ENCODE measurements around the gene PALD1. TPM values are rescaled to one million over a fixed set of nuclear protein-coding genes. Genes with fewer than 3 reads are reported as not detected.

Gene PALD1
- total and polyA plus RNA-seq, 2 of the 4 experiments (the other 2 are of a cell fraction): 0.12 to 0.18 TPM

GRCh38 chr10:70477661-70478162 is 855 bp upstream of the PALD1 start:
- intact Hi-C loops (cut with micrococcal nuclease) (no loop called here), in situ Hi-C loops (cut with MboI; ENCODE audit: low sequenced_read_pairs) (no loop called here), dilution Hi-C loops (cut with HindIII; ENCODE audit: low sequenced_read_pairs, unreplicated experiment) (no loop called here)
- Histone ChIP-seq H3K4me3 (ENCODE audit: insufficient read depth, low read depth, low read length) (no peak overlapping the region), H4K20me1 (ENCODE audit: insufficient read depth, low read length) (no peaks in the 10 kb centered on the region), H4K91ac (ENCODE audit: insufficient read depth, low read depth, low read length) (no peak overlapping the region), H3K79me1 (ENCODE audit: low read depth in 1 of 2, low read length in 2 of 2) (no peaks in the 10 kb centered on the region), H3K4me1 (ENCODE audit: control insufficient read depth, insufficient read depth, low read length) (no peaks in the 10 kb centered on the region), H2AFZ (replicated peaks; ENCODE audit: low read length, poor library complexity) (peak overlapping the region; percentile 86), H2BK5ac (ENCODE audit: low read depth, low read length, poor library complexity, severe bottlenecking) (no peak overlapping the region), H3K36me3 (ENCODE audit: control insufficient read depth, insufficient read depth, low read length) (no peaks in the 10 kb centered on the region), H3K4me2 (ENCODE audit: low read depth, low read length) (no peak overlapping the region), H3K18ac (ENCODE audit: low read depth, low read length) (no peak overlapping the region), H3K9me3 (ENCODE audit: control insufficient read depth, insufficient read depth, low read length) (no peaks in the 10 kb centered on the region), H2BK20ac (ENCODE audit: low read depth, low read length) (no peak overlapping the region), H4K8ac (ENCODE audit: low read depth in 2 of 2, low read length in 2 of 2) (no peak overlapping the region), H2AK5ac (ENCODE audit: low read depth, low read length) (no peak overlapping the region), H3K56ac (ENCODE audit: extremely low read depth, insufficient read depth, low read length) (no peak overlapping the region), H3K27ac (ENCODE audit: insufficient read depth, low read length) (no peak overlapping the region), H3K27me3 (ENCODE audit: control insufficient read depth, insufficient read depth, low read length) (peaks cover 83% of the 10 kb centered on the region), H2AK9ac (replicated peaks; ENCODE audit: low read depth, low read length, poor library complexity) (peak overlapping the region; percentile 40), H3K9me1 (ENCODE audit: insufficient read depth, low read length) (no peaks in the 10 kb centered on the region), H3K4ac (ENCODE audit: low read depth, low read length) (no peak overlapping the region), H3K14ac (replicated peaks; ENCODE audit: low read depth, low read length) (no peak overlapping the region), H4K5ac (ENCODE audit: low read depth, low read length) (no peak overlapping the region), H3K9ac (ENCODE audit: low read depth, low read length) (no peak overlapping the region), H2BK15ac (ENCODE audit: low read depth, low read length) (no peak overlapping the region), H3K23ac (ENCODE audit: low read depth, low read length) (no peak overlapping the region), H2BK120ac (ENCODE audit: low read depth, low read length) (no peak overlapping the region)
- no TSS peak for BruUV-seq (replicated peaks)
- no CpG with 5 or more reads among the region's 27 CpGs for WGBS, 2 experiments (ENCODE audit: extremely low coverage in 2 of 2, insufficient read length in 1 of 2)
- ATAC-seq (ENCODE audit: low read depth) (no peak), DNase-seq (peak; percentile 18)
- ChIA-PET CTCF (no interaction called here), POLR2A (ENCODE audit: unreplicated experiment) (no interaction called here)
- TF ChIP-seq CTCF (conservative IDR thresholded peaks at IDR 0.05; ENCODE audit: low read depth, low read length): no peak
- TF ChIP-seq, protein P1, sequence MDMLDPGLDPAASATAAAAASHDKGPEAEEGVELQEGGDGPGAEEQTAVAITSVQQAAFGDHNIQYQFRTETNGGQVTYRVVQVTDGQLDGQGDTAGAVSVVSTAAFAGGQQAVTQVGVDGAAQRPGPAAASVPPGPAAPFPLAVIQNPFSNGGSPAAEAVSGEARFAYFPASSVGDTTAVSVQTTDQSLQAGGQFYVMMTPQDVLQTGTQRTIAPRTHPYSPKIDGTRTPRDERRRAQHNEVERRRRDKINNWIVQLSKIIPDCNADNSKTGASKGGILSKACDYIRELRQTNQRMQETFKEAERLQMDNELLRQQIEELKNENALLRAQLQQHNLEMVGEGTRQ (IDR thresholded peaks at IDR 0.05; ENCODE audit: low read depth, low read length): peak; percentile 27; the same call in 1 of the 2 replicates
- peak; percentile 59 for TF ChIP-seq BHLHE40 (IDR thresholded peaks at IDR 0.05; ENCODE audit: low read depth, low read length)

All from IMR-90 (cell line).